ENCODE measurements around the gene AWAT2.

AWAT2 gene
- 0 reads per million in 2 experiments for total RNA-seq

- no peak for DNase-seq (ENCODE audit: low read depth)
Observed at GRCh38 chrX:70049925-70050324, at the start of gene AWAT2. TSS of gene AWAT2 (minus strand) at chrX:70049938. CDS start at chrX:70049932, 6 bp downstream.

GRCh38 chrX:70096052-70096451 lies 46.3 kb upstream of the AWAT2 start:
- DNase-seq (ENCODE audit: low read depth), result no peak

GRCh38 chrX:70092247-70092646 lies 42.5 kb upstream of the AWAT2 start:
- DNase-seq (ENCODE audit: low read depth), result no peak

- DNase-seq (ENCODE audit: low read depth), result no peak
Observed at GRCh38 chrX:70089604-70090297, 40.0 kb upstream of the AWAT2 start.

- no peak for DNase-seq (ENCODE audit: low read depth)
Observed at GRCh38 chrX:70088751-70089150, 39.0 kb upstream of the AWAT2 start.

GRCh38 chrX:70087857-70088630 lies 38.3 kb upstream of the AWAT2 start:
- no peak for DNase-seq (ENCODE audit: low read depth)

GRCh38 chrX:70084592-70085240 lies 35.0 kb upstream of the AWAT2 start:
- DNase-seq (ENCODE audit: low read depth), result no peak

- DNase-seq (ENCODE audit: low read depth), result no peak
Observed at GRCh38 chrX:70082723-70083122, 33.0 kb upstream of the AWAT2 start.

- no peak for DNase-seq (ENCODE audit: low read depth)
Observed at GRCh38 chrX:70079870-70080269, 30.1 kb upstream of the AWAT2 start.

GRCh38 chrX:70079297-70079696 lies 29.6 kb upstream of the AWAT2 start:
- no peak for DNase-seq (ENCODE audit: low read depth)

GRCh38 chrX:70066646-70067045 lies 16.9 kb upstream of the AWAT2 start:
- DNase-seq (ENCODE audit: low read depth), result no peak

GRCh38 chrX:70062961-70063550 lies 13.3 kb upstream of the AWAT2 start:
- DNase-seq (ENCODE audit: low read depth), result no peak

GRCh38 chrX:70062076-70062475 lies 12.3 kb upstream of the AWAT2 start, which contains the start of gene OTUD6A:
TSS of gene OTUD6A (plus strand) at chrX:70062457. CDS start at chrX:70062525, 68 bp downstream.
- no peak for DNase-seq (ENCODE audit: low read depth)

- DNase-seq (ENCODE audit: low read depth), result no peak
Observed at GRCh38 chrX:70054391-70054790, 4.7 kb upstream of the AWAT2 start.

- DNase-seq (ENCODE audit: low read depth), result no peak
Observed at GRCh38 chrX:70052895-70053615, 3.3 kb upstream of the AWAT2 start.

GRCh38 chrX:70049406-70049805 lies 332 bp downstream of the AWAT2 start:
- DNase-seq (ENCODE audit: low read depth), result no peak

GRCh38 chrX:70046978-70047377 lies 2.8 kb downstream of the AWAT2 start:
- no peak for DNase-seq (ENCODE audit: low read depth)

GRCh38 chrX:70044541-70045245 lies 5.0 kb downstream of the AWAT2 start:
- no peak for DNase-seq (ENCODE audit: low read depth)

- no peak for DNase-seq (ENCODE audit: low read depth)
Observed at GRCh38 chrX:70043685-70044084, 6.1 kb downstream of the AWAT2 start.

GRCh38 chrX:70042399-70043371 lies 7.1 kb downstream of the AWAT2 start:
- no peak for DNase-seq (ENCODE audit: low read depth)

Measured in T follicular helper cell (primary cell).